Measurements from ENCODE around the gene MUC2. TPM values are rescaled to one million over a fixed set of nuclear protein-coding genes. Genes with fewer than 3 reads are reported as not detected.

MUC2 gene
- total and polyA plus RNA-seq, 10 of the 15 experiments (the other 5 are each of a cell fraction or from before 2014, with no cell fraction given) = 0.23 TPM; not detected in 9

DNA sequence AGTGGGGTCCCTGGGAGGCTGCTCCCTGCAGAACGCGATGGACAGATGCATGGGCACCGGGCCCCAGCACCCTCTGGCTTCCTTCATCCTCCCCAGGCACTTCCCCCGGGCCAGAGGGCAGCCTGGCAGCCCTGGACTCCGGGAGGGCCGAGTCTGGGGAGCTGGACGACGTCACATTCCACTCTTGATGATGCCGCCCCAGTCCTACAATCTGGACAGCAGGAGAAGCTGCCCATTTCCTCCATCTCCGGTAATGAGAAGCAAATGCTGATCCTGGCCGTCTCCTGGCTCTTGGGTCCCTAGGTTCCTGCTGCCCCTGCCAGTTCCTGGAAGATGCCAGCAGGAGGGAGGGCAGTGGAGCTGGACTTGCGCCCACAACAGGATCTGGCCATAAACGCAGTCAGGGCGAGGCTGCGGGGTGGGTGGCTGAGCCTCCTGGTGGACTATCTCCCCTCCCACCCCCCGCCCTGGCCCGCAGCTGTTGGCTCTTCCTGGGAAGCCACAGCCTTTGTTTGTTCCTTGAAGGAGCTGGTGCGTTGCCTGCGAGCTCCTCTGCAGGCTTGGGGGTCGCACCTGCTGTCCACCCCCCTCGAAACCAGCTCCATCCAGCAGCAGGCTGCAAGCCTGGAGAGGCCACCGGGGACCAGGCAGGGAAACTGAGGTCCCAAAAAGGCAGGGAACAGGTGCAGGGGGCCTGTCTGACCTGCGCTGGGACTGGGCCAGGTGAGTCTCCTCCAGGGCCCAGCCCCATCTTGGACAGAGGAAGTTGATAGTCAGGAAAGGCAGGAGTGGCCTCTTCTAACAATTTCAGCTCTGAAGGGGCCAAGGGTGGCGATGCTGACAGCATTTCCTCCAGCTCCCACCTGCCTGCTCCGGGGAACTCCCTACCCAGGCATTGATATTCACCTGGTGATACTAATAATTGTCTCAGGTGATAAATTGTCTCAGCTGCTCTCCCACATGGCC, 20.2 kb upstream of the MUC2 start (continued):
- TF ChIP-seq KDM1A (IDR thresholded peaks at IDR 0.05; ENCODE audit: borderline replicate concordance) = no peak

DNA sequence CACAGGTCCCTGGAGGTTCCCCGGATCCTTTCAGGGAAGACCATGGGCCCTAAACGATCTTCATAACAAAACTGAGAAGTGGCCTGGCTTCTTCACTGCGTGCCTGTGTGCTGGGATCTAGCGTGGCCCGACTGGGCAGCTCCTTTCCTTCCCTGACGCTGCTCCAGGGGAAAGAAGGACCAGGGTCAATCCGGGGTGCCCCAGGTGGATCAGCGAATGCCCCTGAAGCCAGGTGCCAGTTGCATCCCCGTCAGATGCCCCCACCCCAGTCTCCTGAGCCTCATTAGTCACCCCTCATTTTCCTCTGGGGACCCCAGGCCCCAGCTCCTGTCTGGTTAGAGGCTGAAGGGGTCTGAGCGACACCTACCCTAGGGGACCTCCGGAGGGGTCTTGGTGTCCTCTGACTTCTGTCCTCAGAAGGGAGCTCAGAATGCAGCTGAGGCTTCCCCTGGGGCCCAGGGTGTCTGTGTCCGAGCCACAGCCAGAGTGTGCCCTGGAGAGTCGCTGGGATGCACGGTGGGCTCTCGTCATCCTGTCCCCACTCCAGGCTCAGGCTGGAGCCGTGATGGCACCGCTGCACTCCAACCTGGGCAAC, 19.5 kb upstream of the MUC2 start:
- CTCF ChIA-PET = interaction anchor here (1.0 kb wide), 1 partner anchor 208 kb away, joined by 3 read pairs; no protein-coding TSS in a partner anchor
- no TSS peak for BruUV-seq (replicated peaks)
- Histone ChIP-seq H3K4me1 (ENCODE audit: control insufficient read depth, insufficient read depth, low read length) (no peaks in the 10 kb centered on the region), H3K27ac (ENCODE audit: control insufficient read depth, insufficient read depth) (no peak overlapping the region), H3K27me3 (replicated peaks in 1 of 2; ENCODE audit: control insufficient read depth in 2 of 2, insufficient read depth in 2 of 2, low read length in 1 of 2) (no peaks in the 10 kb centered on the region), H2AFZ (ENCODE audit: control insufficient read depth, low read depth, low read length) (no peak overlapping the region), H3K79me2 (ENCODE audit: control insufficient read depth, insufficient read depth, low read length) (no peaks in the 10 kb centered on the region), H3K9ac (ENCODE audit: control insufficient read depth, insufficient read depth, low read length) (no peak overlapping the region), H3K4me3 (no peak overlapping the region), H3K36me3 (ENCODE audit: control insufficient read depth in 2 of 2, insufficient read depth in 2 of 2, low read length in 1 of 2) (no peaks in the 10 kb centered on the region), H3K4me2 (ENCODE audit: control insufficient read depth, insufficient read depth) (no peak overlapping the region), H4K20me1 (ENCODE audit: control insufficient read depth, insufficient read depth) (no peaks in the 10 kb centered on the region), H3K9me3 (replicated peaks; ENCODE audit: control insufficient read depth, insufficient read depth, low read length) (no peaks in the 10 kb centered on the region)
- ATAC-seq = no peak
- in situ Hi-C loops (cut with MboI) = loop anchor here (10.0 kb wide), 1 partner anchor 210 kb away; the partner anchor contains the start of genes POLR2L and TSPAN4
- intact Hi-C loops (cut with micrococcal nuclease; ENCODE audit: unreplicated experiment) = no loop called here
- POLR2A ChIA-PET = no interaction called here
- RAD21 ChIA-PET (ENCODE audit: unreplicated experiment) = interaction anchor here (0.7 kb wide), 1 partner anchor 211 kb away, joined by 3 read pairs; no protein-coding TSS in a partner anchor
- TF ChIP-seq NFXL1 (IDR thresholded peaks at IDR 0.05; ENCODE audit: borderline replicate concordance) (no peak), FOS (IDR thresholded peaks at IDR 0.05; ENCODE audit: borderline replicate concordance, extremely low read depth, insufficient read length) (no peak), CREB1 (IDR thresholded peaks at IDR 0.05; ENCODE audit: low read depth) (no peak), NFIC (IDR thresholded peaks at IDR 0.05; ENCODE audit: low read depth, low read length) (no peak), STAT1 (conservative IDR thresholded peaks at IDR 0.05) (no peak), SMARCA5 (IDR thresholded peaks at IDR 0.05) (no peak), HDGF (IDR thresholded peaks at IDR 0.05) (no peak), FOXK2 (IDR thresholded peaks at IDR 0.05) (no peak), NR2F1 (conservative IDR thresholded peaks at IDR 0.05) (no peak), RFX5 (IDR thresholded peaks at IDR 0.05; ENCODE audit: low read depth, low read length) (no peak), LARP7 (IDR thresholded peaks at IDR 0.05) (no peak), CHD4 (IDR thresholded peaks at IDR 0.05) (no peak), NRF1 (conservative IDR thresholded peaks at IDR 0.05; ENCODE audit: low read depth, low read length) (no peak), CHD1 (IDR thresholded peaks at IDR 0.05; ENCODE audit: low read depth, low read length) (no peak), SREBF2 (IDR thresholded peaks at IDR 0.05; ENCODE audit: low read length) (no peak), RAD51 (IDR thresholded peaks at IDR 0.05) (no peak), HDAC6 (IDR thresholded peaks at IDR 0.05; ENCODE audit: unreplicated experiment) (no peak)
- TF ChIP-seq, protein P1, sequence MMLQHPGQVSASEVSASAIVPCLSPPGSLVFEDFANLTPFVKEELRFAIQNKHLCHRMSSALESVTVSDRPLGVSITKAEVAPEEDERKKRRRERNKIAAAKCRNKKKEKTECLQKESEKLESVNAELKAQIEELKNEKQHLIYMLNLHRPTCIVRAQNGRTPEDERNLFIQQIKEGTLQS (IDR thresholded peaks at IDR 0.05; ENCODE audit: borderline replicate concordance, extremely low read depth, low read depth, low read length) = no peak
- TF ChIP-seq, protein P2, sequence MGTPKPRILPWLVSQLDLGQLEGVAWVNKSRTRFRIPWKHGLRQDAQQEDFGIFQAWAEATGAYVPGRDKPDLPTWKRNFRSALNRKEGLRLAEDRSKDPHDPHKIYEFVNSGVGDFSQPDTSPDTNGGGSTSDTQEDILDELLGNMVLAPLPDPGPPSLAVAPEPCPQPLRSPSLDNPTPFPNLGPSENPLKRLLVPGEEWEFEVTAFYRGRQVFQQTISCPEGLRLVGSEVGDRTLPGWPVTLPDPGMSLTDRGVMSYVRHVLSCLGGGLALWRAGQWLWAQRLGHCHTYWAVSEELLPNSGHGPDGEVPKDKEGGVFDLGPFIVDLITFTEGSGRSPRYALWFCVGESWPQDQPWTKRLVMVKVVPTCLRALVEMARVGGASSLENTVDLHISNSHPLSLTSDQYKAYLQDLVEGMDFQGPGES (IDR thresholded peaks at IDR 0.05) = no peak
- no peak for DNase-seq (ENCODE audit: low read depth, low spot score)
- WGBS (ENCODE audit: insufficient coverage, insufficient replicate concordance, low lambda C conversion rate, missing lambda C conversion rate) = 32% methylated on average over 17 of the region's 17 CpGs
- FAIRE-seq = no peak
- SMC1A ChIA-PET (ENCODE audit: uncharacterized antibody, unreplicated experiment) = no interaction called here
